HG02970 (cell line): ENCODE results near the gene SLC33A1.

ENCODE experiments used
- ATAC-seq: cut with Tn5 transposase; IDR thresholded peaks from one replicate; pipeline ENCODE4 v1.9.1; 2021; ENCODE audit warnings: mild to moderate bottlenecking, moderate library complexity, moderate number of reproducible peaks; ENCODE audit not compliant: unreplicated experiment, low FRiP score

The SLC33A1 gene

DNA sequence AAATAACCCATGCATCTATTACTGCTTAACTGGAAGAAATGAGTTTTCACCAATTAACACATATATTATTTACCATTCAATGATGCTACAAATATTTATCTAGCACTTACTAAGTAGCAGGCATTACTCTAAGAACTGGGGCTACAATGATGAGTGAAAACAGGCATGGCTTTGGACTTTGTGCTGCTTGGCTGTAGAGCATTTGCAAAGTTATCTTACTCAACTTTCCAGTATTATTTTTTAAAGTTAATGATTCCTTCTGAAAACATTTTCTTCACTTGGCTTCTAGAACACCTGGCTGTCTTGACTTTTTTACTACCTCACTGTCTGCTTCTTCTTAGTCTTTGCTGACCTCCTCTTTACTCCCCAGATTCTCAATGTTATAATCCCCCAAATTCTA is 49.9 kb downstream of the SLC33A1 start:
- no peak for ATAC-seq

- ATAC-seq: no peak
Observed at GRCh38 chr3:155792532-155792931, 61.7 kb downstream of the SLC33A1 start.

DNA sequence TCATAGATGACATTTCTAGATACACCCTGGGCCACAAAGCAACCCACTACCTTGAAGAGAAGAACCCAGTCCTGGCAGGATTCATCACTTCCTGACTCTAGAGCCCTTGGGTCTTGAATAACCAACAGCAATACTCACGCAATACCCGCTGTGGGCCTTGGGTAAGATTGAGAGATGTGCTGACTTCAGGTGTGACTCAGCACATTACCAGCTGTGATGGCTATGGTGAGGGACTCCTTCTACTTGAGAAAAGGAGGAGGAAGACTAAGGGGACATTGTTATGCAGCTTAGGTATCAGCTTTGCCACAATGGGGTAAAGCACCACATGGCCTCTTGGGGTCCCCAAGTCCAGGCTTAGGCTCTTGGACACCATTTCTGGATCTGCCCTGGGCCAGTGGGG is 63.0 kb downstream of the SLC33A1 start:
- no peak for ATAC-seq

- ATAC-seq: no peak
Observed at GRCh38 chr3:155790272-155790925, 63.8 kb downstream of the SLC33A1 start.

GRCh38 chr3:155785662-155786295 is 68.4 kb downstream of the SLC33A1 start:
- ATAC-seq: no peak

DNA sequence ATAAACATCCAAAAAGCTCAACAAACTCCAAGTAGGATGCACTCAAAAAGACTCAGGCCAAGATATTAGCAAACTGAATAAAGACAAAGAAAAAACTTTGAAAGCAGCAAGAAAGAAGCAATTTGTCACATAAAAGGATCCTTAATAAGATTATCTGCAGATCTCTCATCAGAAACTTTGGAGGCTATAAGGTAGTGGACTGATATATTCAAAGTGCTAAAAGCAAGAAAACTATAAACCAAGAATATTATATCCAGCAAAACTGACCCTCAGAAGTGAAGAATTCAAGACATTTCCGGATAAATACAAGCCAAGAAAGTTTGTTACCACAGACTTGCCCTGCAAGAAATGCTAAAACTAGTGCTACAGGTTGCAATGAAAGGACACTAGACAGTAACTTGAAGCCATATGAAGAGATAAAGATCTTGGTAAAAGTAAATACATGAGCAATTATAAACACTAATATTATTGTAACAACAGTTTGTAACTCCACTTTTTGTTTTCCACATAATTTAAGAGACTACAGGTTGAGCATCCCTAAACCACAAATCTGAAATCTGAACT is 71.8 kb downstream of the SLC33A1 start:
- ATAC-seq: no peak

DNA sequence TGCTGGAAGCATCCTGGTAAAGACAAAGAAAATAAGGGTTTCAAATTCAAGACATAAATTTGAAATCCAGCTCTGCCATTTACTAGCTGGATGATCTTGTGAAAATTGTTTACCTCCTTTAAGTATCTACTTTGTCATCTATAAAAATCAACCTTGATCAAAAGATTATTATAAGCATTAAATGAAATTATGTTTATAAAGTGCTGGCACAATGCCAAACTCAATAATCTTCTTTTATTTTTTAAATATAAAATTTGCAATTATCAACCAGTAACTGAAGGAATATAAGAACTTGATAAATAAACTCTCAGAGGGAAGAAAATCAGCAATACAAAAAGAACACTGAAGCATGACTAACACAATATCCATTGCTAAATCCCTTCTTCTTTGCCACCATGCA is 73.9 kb downstream of the SLC33A1 start:
- ATAC-seq: no peak

DNA sequence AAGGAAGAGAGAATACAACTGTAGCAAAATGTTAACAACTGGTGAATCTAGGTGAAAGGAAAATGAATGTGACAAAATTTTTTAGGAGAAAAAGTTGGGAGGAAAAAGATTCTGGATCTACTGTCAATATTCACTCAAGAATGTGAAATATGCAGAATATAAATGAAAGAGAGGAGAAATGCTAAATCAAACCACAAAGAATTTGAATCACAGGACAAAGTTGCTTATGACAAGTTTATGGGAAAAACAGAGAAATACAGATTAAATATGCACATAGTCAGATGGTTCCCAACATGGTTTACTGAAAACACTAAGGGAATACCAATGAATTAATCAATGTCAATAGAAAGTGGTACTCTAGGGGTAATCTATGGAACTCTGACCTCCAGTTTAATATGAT is 75.8 kb downstream of the SLC33A1 start:
- ATAC-seq: no peak

DNA sequence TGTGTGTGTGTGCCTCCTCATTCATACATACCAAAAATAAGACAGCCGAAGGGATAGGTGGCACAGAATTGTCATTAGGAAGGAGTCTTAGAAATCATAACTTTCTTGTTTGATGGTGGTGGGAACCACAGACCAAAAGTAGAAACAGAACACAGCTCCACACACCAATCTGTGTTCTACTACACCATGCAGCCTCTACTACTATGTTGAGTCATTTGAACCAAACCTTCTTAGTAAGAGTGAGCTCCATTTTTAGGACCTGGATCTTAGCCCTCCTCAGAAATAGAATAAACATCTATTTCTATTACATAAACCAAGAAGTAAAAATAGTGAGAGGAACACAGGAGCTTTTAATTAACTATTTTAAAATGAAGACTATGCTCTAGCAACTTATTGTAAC is 81.4 kb downstream of the SLC33A1 start:
- no peak for ATAC-seq

GRCh38 chr3:155771126-155771525 is 83.1 kb downstream of the SLC33A1 start:
- ATAC-seq: no peak
